GM19328 (cell line): Measurements from ENCODE around the gene IGF2.

ENCODE experiments used
- ATAC-seq: cut with Tn5 transposase; IDR thresholded peaks from one replicate; pipeline ENCODE4 v1.9.1; 2021; ENCODE audit warnings: mild to moderate bottlenecking, moderate library complexity; ENCODE audit not compliant: unreplicated experiment

IGF2 gene

GRCh38 chr11:2105511-2105910 is 33.7 kb downstream of the IGF2 start:
- ATAC-seq = no peak

DNA sequence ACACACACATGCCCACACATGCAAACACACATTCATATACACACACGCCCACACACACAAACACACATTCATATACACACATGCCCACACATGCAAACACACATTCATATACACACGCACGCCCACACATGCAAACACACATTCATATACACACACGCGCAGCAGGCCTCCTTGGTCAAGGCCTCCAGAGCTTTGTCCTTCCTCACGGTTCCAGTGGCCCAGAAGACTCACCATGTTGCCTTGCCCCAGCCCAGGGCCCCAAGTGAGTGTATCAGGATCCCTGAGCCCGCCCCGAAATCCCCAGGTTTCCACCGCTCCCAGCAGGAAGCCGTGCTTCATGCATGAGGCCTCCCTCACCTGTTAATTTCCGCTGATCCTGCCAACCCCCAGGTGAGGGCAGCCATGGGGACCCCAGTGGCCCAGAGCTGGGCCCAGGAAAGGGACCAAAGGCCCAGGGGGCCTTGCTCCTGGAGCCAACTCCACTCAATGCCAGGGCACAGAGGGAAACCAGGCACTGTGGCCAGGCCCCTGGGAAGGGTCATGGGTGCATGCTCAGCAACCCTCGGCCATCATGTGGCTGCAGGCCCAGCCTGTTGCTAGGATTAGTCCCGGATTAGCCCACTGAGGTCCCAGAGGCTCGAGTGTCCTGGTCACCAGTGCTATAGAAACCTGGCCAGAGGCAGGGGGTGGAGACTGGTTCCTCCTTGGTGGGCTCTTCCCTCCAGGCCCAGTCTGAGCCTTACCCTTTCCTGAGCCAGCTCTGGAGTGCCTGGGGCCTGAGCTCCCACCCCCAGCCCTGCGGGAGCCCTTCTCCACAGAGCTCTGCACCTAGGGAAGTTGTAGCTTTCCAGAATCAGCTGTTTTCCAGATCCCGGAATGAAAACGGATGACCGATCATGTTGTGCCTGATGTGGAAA is 34.4 kb downstream of the IGF2 start:
- ATAC-seq = no peak

DNA sequence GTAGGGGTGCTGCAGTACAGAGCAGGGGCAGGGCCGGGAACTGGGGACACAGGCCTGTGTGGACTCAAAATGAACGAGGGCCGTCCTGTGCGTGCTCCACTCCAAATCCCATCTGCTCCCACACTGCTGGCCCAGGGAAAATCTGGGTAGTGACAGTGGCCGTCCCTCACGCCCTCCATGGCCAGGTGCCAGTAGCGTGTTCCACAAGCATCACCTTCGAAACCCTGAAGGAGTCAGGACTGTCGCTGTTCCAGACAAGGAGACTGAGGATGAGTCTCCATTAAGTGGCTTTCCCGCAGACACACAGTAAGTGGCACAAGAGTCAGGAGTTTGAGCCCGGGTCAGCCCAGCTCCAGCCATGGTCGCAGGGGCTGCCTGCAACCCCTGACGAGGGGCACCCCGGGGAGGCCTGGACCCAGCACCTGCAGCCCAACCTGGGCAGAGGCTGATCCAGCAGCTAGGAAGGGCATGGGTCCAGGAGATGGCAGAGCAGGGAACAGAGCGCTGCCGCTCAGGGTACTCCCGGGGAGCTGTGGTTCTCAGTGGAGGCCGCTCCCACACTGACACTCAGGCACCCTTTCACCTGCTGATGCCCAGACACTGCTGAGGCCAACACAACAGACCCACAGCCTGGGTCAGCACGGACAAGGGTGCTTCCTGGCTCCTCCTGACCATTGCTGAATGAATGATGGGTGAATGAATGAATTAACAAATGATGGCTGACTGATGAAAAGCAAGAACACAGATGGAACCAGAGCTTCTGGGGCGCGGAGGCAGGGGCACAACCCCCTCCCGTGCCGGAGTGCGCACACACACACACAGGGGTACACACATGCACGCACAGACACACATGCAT is 35.3 kb downstream of the IGF2 start:
- no peak for ATAC-seq

GRCh38 chr11:2102883-2103213 is 36.3 kb downstream of the IGF2 start:
- no peak for ATAC-seq

DNA sequence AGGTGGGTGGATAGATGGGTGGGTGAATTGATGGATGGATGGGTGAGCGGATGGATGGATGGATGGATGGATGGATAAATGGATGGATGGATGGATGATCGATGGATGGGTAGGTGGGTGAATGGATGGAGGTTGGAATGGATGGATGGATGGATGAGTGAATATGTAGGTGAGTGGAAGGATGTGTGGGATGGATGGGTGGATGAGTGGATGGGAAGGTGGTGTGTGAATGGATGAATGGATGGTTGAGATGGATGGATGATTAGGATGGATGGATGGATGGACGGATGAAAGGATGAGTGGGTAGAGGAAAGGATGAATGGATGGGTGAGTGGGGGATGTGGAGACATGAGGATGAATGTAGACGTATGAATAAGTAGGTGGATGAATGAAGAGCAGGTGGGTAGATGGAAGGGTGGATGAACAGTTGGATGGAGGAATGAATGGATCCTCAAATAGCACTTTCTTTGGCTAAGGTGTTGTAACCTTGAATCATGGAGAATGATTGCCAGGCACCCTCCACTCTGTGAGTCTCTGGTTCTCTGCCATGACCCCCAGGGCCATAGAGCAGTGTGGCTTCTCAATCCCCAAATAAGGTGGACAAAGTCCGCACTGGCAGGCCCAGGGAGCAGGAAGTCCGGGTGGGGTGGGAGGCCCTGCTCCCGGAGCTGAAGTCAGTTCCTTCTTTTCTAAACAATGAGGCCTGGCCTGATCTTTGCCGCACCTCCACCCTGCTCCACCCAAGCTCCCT is 36.9 kb downstream of the IGF2 start:
- ATAC-seq = no peak

DNA sequence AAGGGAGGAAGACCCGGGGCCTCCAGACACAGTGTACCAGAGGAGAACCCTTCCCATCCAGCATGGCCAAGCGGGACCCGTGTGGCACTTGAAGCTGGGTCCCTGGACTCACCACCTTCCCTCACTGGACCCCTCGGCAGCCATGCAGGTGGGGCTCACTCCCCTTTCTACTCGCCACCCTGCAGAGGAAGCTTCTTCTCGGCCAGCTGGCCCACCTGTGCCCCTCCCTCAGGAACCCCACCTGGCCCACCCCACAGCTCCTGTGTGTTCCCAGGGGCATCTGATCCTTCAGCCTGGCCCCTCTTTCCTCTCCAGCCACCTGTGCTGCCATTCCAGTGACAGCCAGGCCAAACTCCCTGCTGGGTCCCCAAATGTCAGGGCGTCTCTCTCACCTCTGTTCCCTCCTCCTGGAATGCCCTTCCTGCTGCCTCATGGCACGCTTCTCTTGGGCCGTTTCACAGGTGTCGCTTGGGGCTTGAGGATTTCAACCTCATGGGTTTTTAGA is 38.0 kb downstream of the IGF2 start:
- ATAC-seq = no peak

DNA sequence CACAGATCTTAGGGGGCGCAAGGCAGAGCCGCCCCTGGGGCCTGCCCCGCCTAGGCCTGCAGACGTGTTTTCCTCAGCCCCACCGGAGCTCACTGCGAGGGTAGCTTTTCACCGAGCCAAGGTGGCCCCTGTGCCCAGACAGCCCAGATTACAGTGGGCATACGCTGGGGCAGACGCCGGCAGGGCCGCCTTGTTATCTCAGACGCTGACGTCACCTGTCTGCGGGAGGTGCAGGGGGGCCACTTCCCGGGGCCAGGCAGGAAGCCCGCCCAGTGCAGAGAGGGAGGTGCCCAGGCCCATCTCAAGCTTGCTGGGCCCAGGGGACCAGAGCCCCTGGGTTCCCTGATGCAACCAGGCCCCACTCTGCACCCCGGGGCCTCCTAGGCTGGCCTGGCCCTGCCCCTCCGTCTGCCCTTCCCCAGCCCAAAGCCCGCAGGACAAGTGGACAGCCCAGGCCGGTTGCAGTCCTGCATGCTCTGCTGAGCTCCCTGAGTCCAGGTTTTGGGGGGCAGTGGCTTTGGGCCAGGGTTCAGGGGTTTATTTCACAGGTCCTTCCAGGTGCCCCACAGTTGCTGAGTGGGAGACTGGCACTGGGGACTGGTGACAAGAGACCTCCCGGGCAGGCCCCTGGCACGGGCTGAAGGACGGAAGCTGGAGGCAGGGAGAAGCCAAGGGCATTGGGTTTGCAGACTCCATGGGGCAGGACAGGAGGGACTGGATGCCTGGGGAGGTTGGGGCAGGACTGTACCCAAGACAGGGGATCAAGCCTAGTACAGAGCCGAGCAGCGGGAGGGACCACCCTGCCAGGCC is 38.6 kb downstream of the IGF2 start:
- no peak for ATAC-seq

- no peak for ATAC-seq
These were observed 39.5 kb downstream of the IGF2 start for GRCh38 chr11:2099516-2100349.

- ATAC-seq = no peak
These were observed 40.3 kb downstream of the IGF2 start for GRCh38 chr11:2098691-2099515.

GRCh38 chr11:2097998-2098690 is 41.0 kb downstream of the IGF2 start:
- no peak for ATAC-seq

- ATAC-seq = no peak
These were observed 41.7 kb downstream of the IGF2 start for GRCh38 chr11:2097356-2097997.

DNA sequence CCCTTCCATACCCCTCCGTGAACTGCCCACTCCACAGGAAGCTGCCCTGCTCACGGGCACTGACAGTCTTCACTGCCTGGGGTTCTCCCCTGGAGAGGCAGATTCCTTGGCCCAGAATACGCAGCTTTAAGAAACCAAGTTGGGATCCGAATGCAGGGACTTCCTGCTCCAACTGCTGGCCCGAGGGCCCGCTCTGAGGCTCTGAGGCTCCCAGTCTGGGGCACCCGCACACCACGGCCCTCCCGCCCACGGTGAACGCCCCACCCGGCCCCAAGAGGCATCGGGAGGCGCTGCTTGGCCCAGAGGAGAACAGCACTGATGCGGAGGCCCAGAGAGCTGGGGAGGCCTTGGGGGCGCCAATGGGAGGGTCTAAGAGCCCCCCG is 42.3 kb downstream of the IGF2 start:
- no peak for ATAC-seq

- ATAC-seq = no peak
These were observed 42.9 kb downstream of the IGF2 start for GRCh38 chr11:2096011-2096918.

GRCh38 chr11:2095542-2095941 is 43.6 kb downstream of the IGF2 start:
- no peak for ATAC-seq

- ATAC-seq = no peak
These were observed 44.0 kb downstream of the IGF2 start for GRCh38 chr11:2095198-2095520.

DNA sequence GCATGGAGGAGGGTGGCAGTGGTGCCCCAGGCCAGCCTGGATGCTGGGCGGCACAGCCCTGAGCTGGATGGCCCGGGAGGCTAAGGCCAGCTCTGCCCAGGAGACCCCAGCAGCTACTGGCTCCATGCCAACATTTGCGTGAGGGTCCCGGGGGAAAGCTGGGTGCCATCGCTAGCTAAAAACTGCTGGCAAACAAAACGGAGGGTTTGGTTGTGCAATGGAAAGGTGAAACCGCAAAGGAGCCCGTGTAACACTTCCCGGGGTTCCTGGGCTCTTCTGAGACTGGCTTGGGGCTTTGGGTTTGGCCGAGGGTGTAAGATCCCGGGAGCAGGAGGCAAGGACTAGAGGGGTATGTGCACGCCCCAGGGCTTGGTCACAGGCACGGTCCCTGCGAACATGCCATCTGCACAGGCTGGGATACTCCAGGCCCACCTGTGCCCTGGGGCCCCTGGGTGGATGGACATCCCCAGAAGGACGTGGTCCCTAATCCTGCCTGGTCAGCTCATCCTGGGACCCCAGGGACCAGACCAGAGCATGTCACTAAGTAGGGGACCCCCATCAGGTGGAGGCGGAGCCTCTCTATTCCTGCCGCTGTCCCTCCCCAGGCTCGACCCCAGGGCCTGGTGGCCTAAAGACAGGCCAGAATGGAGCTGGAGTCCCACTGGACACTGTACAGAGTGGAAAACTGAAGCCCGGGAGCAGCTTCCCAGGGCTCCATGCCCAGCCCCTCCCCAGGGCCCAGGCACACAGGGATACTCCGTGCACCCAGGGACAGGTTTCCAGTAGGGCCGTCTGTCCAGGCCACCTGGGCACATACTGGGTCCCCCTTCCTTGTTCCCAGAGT is 44.6 kb downstream of the IGF2 start:
- no peak for ATAC-seq
